WTC11 (cell line): Measurements from ENCODE around the gene NME5. TPM values are rescaled to one million over a fixed set of nuclear protein-coding genes. Genes with fewer than 3 reads are reported as not detected.

Source experiments
- ATAC-seq: fragments of 200-7000 bp; cut with Tn5 transposase; 2 replicates; pipeline ENCODE4 v1.10.0; 2021; ENCODE audit warnings: mild to moderate bottlenecking, moderate library complexity
- CTCF ChIA-PET: fragments of 300-600 bp; sonication (Branson Sonifier 250); formaldehyde crosslinking; loops from one replicate; lab custom pipeline; 2021; ENCODE audit warnings: antibody characterized with exemption; lab: Charles Lee
- POLR2A ChIA-PET: fragments of 350-600 bp; sonication (Branson Sonifier 250); formaldehyde crosslinking; loops from one replicate; lab custom pipeline; 2021; ENCODE audit warnings: antibody characterized with exemption; lab: Charles Lee
- DNase-seq: peaks from one replicate; pipeline ENCODE4 v3.0.0; 2021; ENCODE audit warnings: low spot score
- H3K27ac Mint-ChIP-seq: 2 replicates; pipeline ENCODE4 v1.8.0; 2021; ENCODE audit warnings: mixed read lengths
- H3K27me3 Mint-ChIP-seq: 2 replicates; pipeline ENCODE4 v1.8.0; 2021; ENCODE audit warnings: low read depth, mild to moderate bottlenecking, moderate library complexity, mixed read lengths
- H3K36me3 Mint-ChIP-seq: 2 replicates; pipeline ENCODE4 v1.8.0; 2021; ENCODE audit warnings: mixed read lengths
- H3K4me1 Mint-ChIP-seq: 2 replicates; pipeline ENCODE4 v1.8.0; 2022; ENCODE audit warnings: mixed read lengths
- H3K4me3 Mint-ChIP-seq: 2 replicates; pipeline ENCODE4 v1.8.0; 2021; ENCODE audit warnings: mild to moderate bottlenecking, moderate library complexity, mixed read lengths
- H3K9me3 Mint-ChIP-seq: 2 replicates; pipeline ENCODE4 v1.8.0; 2021; ENCODE audit warnings: mixed read lengths
- E2F1 ChIP-seq: sonication (generic); formaldehyde crosslinking; IDR thresholded peaks from 2 replicates; pipeline ENCODE4 v1.8.0; 2022; ENCODE audit warnings: mild to moderate bottlenecking, missing genetic modification reagents
- ELF4 ChIP-seq: sonication (generic); formaldehyde crosslinking; IDR thresholded peaks from 2 replicates; pipeline ENCODE4 v1.8.1; 2022; ENCODE audit warnings: low read depth, mild to moderate bottlenecking, moderate library complexity, missing genetic modification reagents
- GABPB1 ChIP-seq: sonication (generic); formaldehyde crosslinking; IDR thresholded peaks from 2 replicates; pipeline ENCODE4 v1.8.1; 2023; ENCODE audit warnings: mild to moderate bottlenecking, missing genetic modification reagents
- HMGXB4 ChIP-seq: sonication (generic); formaldehyde crosslinking; IDR thresholded peaks from 2 replicates; pipeline ENCODE4 v1.8.1; 2023; ENCODE audit warnings: mild to moderate bottlenecking, moderate library complexity, missing genetic modification reagents
- KAT7 ChIP-seq: sonication (generic); formaldehyde crosslinking; IDR thresholded peaks from 2 replicates; pipeline ENCODE4 v1.8.1; 2023; ENCODE audit warnings: missing genetic modification reagents, mild to moderate bottlenecking, borderline replicate concordance
- NFATC4 ChIP-seq: fragments of 250-450 bp; sonication (Bioruptor Pico); IDR thresholded peaks from 2 replicates; pipeline ENCODE4 v1.9.0; 2021; ENCODE audit warnings: mild to moderate bottlenecking
- NFYB ChIP-seq: sonication (generic); formaldehyde crosslinking; conservative IDR thresholded peaks from 2 replicates; pipeline ENCODE4 v1.8.0; 2022; ENCODE audit warnings: low read depth, missing genetic modification reagents
- NR2C2 ChIP-seq: sonication (generic); formaldehyde crosslinking; IDR thresholded peaks from 2 replicates; pipeline ENCODE4 v1.8.0; 2022; ENCODE audit warnings: mild to moderate bottlenecking, missing genetic modification reagents
- NR3C1 ChIP-seq: sonication (generic); formaldehyde crosslinking; conservative IDR thresholded peaks from 2 replicates; pipeline ENCODE4 v1.8.1; 2023; ENCODE audit warnings: low read depth, mild to moderate bottlenecking, missing genetic modification reagents
- PREB ChIP-seq: sonication (generic); formaldehyde crosslinking; IDR thresholded peaks from 2 replicates; pipeline ENCODE4 v1.8.1; 2022; ENCODE audit warnings: mild to moderate bottlenecking, missing genetic modification reagents, moderate library complexity, borderline replicate concordance
- SP1 ChIP-seq: sonication (generic); formaldehyde crosslinking; conservative IDR thresholded peaks from 2 replicates; pipeline ENCODE4 v1.8.1; 2022; ENCODE audit warnings: missing genetic modification reagents
- TP53 ChIP-seq: sonication (generic); formaldehyde crosslinking; IDR thresholded peaks from 2 replicates; pipeline ENCODE4 v1.8.1; 2023; ENCODE audit warnings: mild to moderate bottlenecking, missing genetic modification reagents
- ZNF263 ChIP-seq: sonication (generic); formaldehyde crosslinking; IDR thresholded peaks from 2 replicates; pipeline ENCODE4 v1.8.1; 2022; ENCODE audit warnings: low read depth, mild to moderate bottlenecking, moderate library complexity, missing genetic modification reagents
- ZNF396 ChIP-seq: fragments of 250-450 bp; sonication (Bioruptor Pico); IDR thresholded peaks from 2 replicates; pipeline ENCODE4 v1.8.0; 2021; ENCODE audit warnings: mild to moderate bottlenecking, moderate library complexity, borderline replicate concordance
- total RNA-seq: library from RNA; stranded (reverse); gene quantifications from 3 replicates; pipeline ENCODE4 v1.2.3, GENCODE V29; 2021
- TF ChIP-seq, protein P1 (sequence below): sonication (generic); formaldehyde crosslinking; IDR thresholded peaks from 2 replicates; pipeline ENCODE4 v1.8.1; 2023; ENCODE audit warnings: mild to moderate bottlenecking, missing genetic modification reagents, moderate library complexity
- TF ChIP-seq, protein P2 (sequence below): sonication (generic); formaldehyde crosslinking; IDR thresholded peaks from 2 replicates; pipeline ENCODE4 v1.8.1; 2023; ENCODE audit warnings: mild to moderate bottlenecking, missing genetic modification reagents, moderate library complexity
- TF ChIP-seq, protein P3 (sequence below): sonication (generic); formaldehyde crosslinking; IDR thresholded peaks from 2 replicates; pipeline ENCODE4 v1.8.1; 2022; ENCODE audit warnings: missing genetic modification reagents, borderline replicate concordance
- TF ChIP-seq, protein P4 (sequence below): sonication (generic); formaldehyde crosslinking; IDR thresholded peaks from 2 replicates; pipeline ENCODE4 v1.8.0; 2022; ENCODE audit warnings: mild to moderate bottlenecking, missing genetic modification reagents
- TF ChIP-seq, protein P5 (sequence below): sonication (generic); formaldehyde crosslinking; IDR thresholded peaks from 2 replicates; pipeline ENCODE4 v1.8.1; 2023; ENCODE audit warnings: mild to moderate bottlenecking, missing genetic modification reagents
- TF ChIP-seq, protein P6 (sequence below): fragments of 250-450 bp; sonication (Bioruptor Pico); IDR thresholded peaks from 2 replicates; pipeline ENCODE4 v2.1.2; 2022; ENCODE audit warnings: mild to moderate bottlenecking, moderate library complexity

The NME5 gene
- total RNA-seq, 1 experiment from 2014 or later: 0.74 TPM

DNA sequence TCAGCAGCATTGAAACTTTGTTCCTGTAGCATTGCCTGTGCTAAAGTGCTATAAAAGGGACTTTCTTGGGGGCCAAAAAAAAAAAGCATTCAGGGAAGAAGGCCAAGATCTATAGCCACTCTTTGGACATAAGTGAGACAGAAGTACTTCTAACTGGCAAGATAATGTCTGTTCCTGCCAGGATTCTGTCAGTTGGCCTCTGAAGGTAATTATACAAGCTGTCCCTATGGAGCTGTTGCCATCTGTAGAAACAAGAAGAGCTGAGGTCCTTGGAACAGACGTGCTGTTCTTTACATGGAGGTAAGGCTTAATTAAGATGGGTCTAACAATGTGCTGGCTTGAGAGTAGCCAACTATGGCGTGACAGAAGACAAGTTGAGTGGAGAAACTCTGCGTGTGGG lies 49.4 kb upstream of the NME5 start:
- POLR2A ChIA-PET: interaction anchor here (2.3 kb wide), 1 partner anchor 10 kb away, joined by 14 read pairs; the partner anchor contains the start of genes BRD8 and KIF20A
- no peak for DNase-seq
- Mint-ChIP-seq H3K27me3 (no peaks in the 10 kb centered on the region), H3K36me3 (peaks cover 80% of the 10 kb centered on the region), H3K9me3 (no peaks in the 10 kb centered on the region), H3K27ac (peak overlapping the region; percentile 73; the same call in 1 of the 2 replicates), H3K4me3 (no peak overlapping the region), H3K4me1 (no peaks in the 10 kb centered on the region)
- CTCF ChIA-PET: no interaction called here
- TF ChIP-seq PREB (CRISPR knock-in tag): no peak
- no peak for TF ChIP-seq ZNF396
- TF ChIP-seq, protein P1, sequence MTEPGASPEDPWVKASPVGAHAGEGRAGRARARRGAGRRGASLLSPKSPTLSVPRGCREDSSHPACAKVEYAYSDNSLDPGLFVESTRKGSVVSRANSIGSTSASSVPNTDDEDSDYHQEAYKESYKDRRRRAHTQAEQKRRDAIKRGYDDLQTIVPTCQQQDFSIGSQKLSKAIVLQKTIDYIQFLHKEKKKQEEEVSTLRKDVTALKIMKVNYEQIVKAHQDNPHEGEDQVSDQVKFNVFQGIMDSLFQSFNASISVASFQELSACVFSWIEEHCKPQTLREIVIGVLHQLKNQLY (CRISPR knock-in tag): no peak
- no peak for TF ChIP-seq SP1 (CRISPR knock-in tag)
- no peak for TF ChIP-seq GABPB1 (CRISPR knock-in tag)
- TF ChIP-seq NR3C1 (CRISPR knock-in tag): no peak
- no peak for TF ChIP-seq ELF4 (CRISPR knock-in tag)
- no peak for TF ChIP-seq HMGXB4 (CRISPR knock-in tag)
- ATAC-seq: no peak

DNA sequence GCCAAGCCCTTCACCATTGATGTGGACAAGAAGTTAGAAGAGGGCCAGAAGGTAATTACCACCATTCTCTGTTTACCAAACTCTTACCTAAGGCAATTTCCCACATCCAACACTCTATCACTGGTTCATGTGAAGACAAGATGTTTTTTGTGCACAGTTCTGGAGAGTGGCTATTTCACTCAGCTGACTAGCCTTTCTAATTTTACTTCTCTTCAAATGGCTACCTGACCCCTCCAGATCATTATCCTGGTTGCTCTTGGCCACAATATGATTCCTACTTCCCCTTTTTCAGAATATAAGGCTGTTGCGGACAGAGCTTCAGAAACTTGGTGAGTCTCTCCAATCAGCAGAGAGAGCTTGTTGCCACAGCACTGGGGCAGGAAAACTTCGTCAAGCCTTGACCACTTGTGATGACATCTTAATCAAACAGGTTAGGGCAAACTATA lies 46.8 kb upstream of the NME5 start:
- H3K27ac Mint-ChIP-seq: no peak overlapping the region
- ATAC-seq: no peak
- no peak overlapping the region for H3K4me3 Mint-ChIP-seq
- peaks cover 87% of the 10 kb centered on the region for H3K36me3 Mint-ChIP-seq
- no peaks in the 10 kb centered on the region for H3K27me3 Mint-ChIP-seq
- no peak for DNase-seq
- POLR2A ChIA-PET: no interaction called here
- CTCF ChIA-PET: interaction anchor here (1.3 to 1.7 kb wide), 2 partner anchors 97 to 226 kb away, joined by 3 to 5 read pairs; no protein-coding TSS in a partner anchor
- H3K9me3 Mint-ChIP-seq: no peaks in the 10 kb centered on the region
- H3K4me1 Mint-ChIP-seq: no peaks in the 10 kb centered on the region
- TF ChIP-seq, protein P2, sequence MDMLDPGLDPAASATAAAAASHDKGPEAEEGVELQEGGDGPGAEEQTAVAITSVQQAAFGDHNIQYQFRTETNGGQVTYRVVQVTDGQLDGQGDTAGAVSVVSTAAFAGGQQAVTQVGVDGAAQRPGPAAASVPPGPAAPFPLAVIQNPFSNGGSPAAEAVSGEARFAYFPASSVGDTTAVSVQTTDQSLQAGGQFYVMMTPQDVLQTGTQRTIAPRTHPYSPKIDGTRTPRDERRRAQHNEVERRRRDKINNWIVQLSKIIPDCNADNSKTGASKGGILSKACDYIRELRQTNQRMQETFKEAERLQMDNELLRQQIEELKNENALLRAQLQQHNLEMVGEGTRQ (CRISPR knock-in tag): no peak
- TF ChIP-seq, protein P3, sequence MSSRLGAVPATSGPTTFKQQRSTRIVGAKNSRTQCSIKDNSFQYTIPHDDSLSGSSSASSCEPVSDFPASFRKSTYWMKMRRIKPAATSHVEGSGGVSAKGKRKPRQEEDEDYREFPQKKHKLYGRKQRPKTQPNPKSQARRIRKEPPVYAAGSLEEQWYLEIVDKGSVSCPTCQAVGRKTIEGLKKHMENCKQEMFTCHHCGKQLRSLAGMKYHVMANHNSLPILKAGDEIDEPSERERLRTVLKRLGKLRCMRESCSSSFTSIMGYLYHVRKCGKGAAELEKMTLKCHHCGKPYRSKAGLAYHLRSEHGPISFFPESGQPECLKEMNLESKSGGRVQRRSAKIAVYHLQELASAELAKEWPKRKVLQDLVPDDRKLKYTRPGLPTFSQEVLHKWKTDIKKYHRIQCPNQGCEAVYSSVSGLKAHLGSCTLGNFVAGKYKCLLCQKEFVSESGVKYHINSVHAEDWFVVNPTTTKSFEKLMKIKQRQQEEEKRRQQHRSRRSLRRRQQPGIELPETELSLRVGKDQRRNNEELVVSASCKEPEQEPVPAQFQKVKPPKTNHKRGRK (CRISPR knock-in tag): no peak
- TF ChIP-seq, protein P4, sequence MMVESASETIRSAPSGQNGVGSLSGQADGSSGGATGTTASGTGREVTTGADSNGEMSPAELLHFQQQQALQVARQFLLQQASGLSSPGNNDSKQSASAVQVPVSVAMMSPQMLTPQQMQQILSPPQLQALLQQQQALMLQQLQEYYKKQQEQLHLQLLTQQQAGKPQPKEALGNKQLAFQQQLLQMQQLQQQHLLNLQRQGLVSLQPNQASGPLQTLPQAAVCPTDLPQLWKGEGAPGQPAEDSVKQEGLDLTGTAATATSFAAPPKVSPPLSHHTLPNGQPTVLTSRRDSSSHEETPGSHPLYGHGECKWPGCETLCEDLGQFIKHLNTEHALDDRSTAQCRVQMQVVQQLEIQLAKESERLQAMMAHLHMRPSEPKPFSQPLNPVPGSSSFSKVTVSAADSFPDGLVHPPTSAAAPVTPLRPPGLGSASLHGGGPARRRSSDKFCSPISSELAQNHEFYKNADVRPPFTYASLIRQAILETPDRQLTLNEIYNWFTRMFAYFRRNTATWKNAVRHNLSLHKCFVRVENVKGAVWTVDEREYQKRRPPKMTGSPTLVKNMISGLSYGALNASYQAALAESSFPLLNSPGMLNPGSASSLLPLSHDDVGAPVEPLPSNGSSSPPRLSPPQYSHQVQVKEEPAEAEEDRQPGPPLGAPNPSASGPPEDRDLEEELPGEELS: no peak
- TF ChIP-seq KAT7 (CRISPR knock-in tag) (no peak), ZNF263 (CRISPR knock-in tag) (no peak), E2F1 (CRISPR knock-in tag) (no peak), NFATC4 (no peak), NFYB (CRISPR knock-in tag) (no peak), TP53 (CRISPR knock-in tag) (no peak), NR2C2 (CRISPR knock-in tag) (no peak)
- TF ChIP-seq, protein P5, sequence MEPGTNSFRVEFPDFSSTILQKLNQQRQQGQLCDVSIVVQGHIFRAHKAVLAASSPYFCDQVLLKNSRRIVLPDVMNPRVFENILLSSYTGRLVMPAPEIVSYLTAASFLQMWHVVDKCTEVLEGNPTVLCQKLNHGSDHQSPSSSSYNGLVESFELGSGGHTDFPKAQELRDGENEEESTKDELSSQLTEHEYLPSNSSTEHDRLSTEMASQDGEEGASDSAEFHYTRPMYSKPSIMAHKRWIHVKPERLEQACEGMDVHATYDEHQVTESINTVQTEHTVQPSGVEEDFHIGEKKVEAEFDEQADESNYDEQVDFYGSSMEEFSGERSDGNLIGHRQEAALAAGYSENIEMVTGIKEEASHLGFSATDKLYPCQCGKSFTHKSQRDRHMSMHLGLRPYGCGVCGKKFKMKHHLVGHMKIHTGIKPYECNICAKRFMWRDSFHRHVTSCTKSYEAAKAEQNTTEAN (CRISPR knock-in tag): no peak
- TF ChIP-seq, protein P6, sequence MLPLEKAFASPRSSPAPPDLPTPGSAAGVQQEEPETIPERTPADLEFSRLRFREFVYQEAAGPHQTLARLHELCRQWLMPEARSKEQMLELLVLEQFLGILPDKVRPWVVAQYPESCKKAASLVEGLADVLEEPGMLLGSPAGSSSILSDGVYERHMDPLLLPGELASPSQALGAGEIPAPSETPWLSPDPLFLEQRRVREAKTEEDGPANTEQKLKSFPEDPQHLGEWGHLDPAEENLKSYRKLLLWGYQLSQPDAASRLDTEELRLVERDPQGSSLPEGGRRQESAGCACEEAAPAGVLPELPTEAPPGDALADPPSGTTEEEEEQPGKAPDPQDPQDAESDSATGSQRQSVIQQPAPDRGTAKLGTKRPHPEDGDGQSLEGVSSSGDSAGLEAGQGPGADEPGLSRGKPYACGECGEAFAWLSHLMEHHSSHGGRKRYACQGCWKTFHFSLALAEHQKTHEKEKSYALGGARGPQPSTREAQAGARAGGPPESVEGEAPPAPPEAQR (CRISPR knock-in tag): no peak
